Measurements from ENCODE around the gene ISOC2.

- TF ChIP-seq, protein P1, sequence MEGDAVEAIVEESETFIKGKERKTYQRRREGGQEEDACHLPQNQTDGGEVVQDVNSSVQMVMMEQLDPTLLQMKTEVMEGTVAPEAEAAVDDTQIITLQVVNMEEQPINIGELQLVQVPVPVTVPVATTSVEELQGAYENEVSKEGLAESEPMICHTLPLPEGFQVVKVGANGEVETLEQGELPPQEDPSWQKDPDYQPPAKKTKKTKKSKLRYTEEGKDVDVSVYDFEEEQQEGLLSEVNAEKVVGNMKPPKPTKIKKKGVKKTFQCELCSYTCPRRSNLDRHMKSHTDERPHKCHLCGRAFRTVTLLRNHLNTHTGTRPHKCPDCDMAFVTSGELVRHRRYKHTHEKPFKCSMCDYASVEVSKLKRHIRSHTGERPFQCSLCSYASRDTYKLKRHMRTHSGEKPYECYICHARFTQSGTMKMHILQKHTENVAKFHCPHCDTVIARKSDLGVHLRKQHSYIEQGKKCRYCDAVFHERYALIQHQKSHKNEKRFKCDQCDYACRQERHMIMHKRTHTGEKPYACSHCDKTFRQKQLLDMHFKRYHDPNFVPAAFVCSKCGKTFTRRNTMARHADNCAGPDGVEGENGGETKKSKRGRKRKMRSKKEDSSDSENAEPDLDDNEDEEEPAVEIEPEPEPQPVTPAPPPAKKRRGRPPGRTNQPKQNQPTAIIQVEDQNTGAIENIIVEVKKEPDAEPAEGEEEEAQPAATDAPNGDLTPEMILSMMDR (IDR thresholded peaks at IDR 0.05; ENCODE audit: extremely low read depth in 1 of 2, insufficient read depth in 1 of 2, low read depth in 1 of 2, low read length in 2 of 2), result no peak
- no peak for TF ChIP-seq POLR2A (IDR thresholded peaks at IDR 0.05; ENCODE audit: low read depth, low read length)
- no peak for TF ChIP-seq POLR2AphosphoS5 (IDR thresholded peaks at IDR 0.05; ENCODE audit: insufficient read depth, low read depth, low read length)
These were observed at the start of gene ISOC2 for GRCh38 chr19:55461259-55461973.
